22Rv1 (cell line): Measurements from ENCODE around the gene THSD4.
"Not testable (repeated sequence)": the region's sequence is repeated elsewhere in the genome, so short reads cannot be mapped to it uniquely, and the experiment has no call there.

ENCODE experiments used
- H3K27ac ChIP-seq: fragments of 450-650 bp; 2 replicates; pipeline ENCODE4 v1.5.1; 2017
- CTCF ChIP-seq: fragments of 450-650 bp; IDR thresholded peaks from 2 replicates; pipeline ENCODE4 v1.5.1; 2017; ENCODE audit warnings: mild to moderate bottlenecking
- ZFX ChIP-seq: fragments of 450-650 bp; IDR thresholded peaks from 2 replicates; pipeline ENCODE4 v1.6.1; 2017; ENCODE audit warnings: antibody characterized with exemption, borderline replicate concordance

The THSD4 gene

GRCh38 chr15:71713191-71713809 lies 598.0 kb downstream of the THSD4 start:
- no peak overlapping the region for H3K27ac ChIP-seq
- no peak for TF ChIP-seq CTCF
- TF ChIP-seq ZFX = no peak

GRCh38 chr15:71715914-71716313 lies 600.6 kb downstream of the THSD4 start:
- no peak for TF ChIP-seq ZFX
- TF ChIP-seq CTCF = no peak
- no peak overlapping the region for H3K27ac ChIP-seq

GRCh38 chr15:71716990-71717389 lies 601.7 kb downstream of the THSD4 start:
- TF ChIP-seq CTCF (no peak), ZFX (no peak)
- no peak overlapping the region for H3K27ac ChIP-seq

GRCh38 chr15:71718116-71718910 lies 603.0 kb downstream of the THSD4 start:
- no peak overlapping the region for H3K27ac ChIP-seq
- TF ChIP-seq ZFX (no peak), CTCF (no peak)

GRCh38 chr15:71723344-71723743 lies 608.1 kb downstream of the THSD4 start:
- no peak for TF ChIP-seq CTCF
- no peak for TF ChIP-seq ZFX

GRCh38 chr15:71725207-71725955 lies 610.1 kb downstream of the THSD4 start:
- H3K27ac ChIP-seq = not testable (repeated sequence)

More at GRCh38 chr15:71723344-71723743, 608.1 kb downstream of the THSD4 start:
- H3K27ac ChIP-seq = no peak overlapping the region

GRCh38 chr15:71728881-71729280 lies 613.6 kb downstream of the THSD4 start:
- TF ChIP-seq ZFX (no peak), CTCF (no peak)

More at GRCh38 chr15:71728881-71729280, 613.6 kb downstream of the THSD4 start:
- H3K27ac ChIP-seq = no peak overlapping the region
